Breast epithelium (tissue), 4 donors: Measurements from ENCODE around the gene PLAU. TPM values are rescaled to one million over a fixed set of nuclear protein-coding genes. Genes with fewer than 3 reads are reported as not detected.
"Not testable (repeated sequence)": the region's sequence is repeated elsewhere in the genome, so short reads cannot be mapped to it uniquely, and the experiment has no call there.

Experiments used
- DNase-seq, 2 donors: peaks; one replicate each; pipeline ENCODE4 v3.0.0-alpha.2; 2019; ENCODE audit warnings: low spot score in 2 of 2
- H3K27ac ChIP-seq, 2 donors: fragments of 200-600 bp; sonication (generic) in 1 of 2; one replicate each; pipeline ENCODE4 v1.5.1; 2016 to 2019; ENCODE audit warnings: mild to moderate bottlenecking in 1 of 2
- H3K27me3 ChIP-seq, 2 donors: fragments of 200-600 bp; sonication (generic) in 1 of 2; one replicate each; pipeline versions ENCODE4 v1.5.1 to v1.6.0; 2017 to 2019; ENCODE audit warnings: control low read depth in 1 of 2, mild to moderate bottlenecking in 1 of 2
- H3K36me3 ChIP-seq: fragments of 200-600 bp; one replicate; pipeline ENCODE4 v1.5.1; 2019
- H3K4me1 ChIP-seq, 2 donors: fragments of 200-600 bp; sonication (generic); one replicate each; pipeline ENCODE4 v1.5.1; 2016 to 2019; ENCODE audit warnings: control low read depth in 1 of 2
- H3K4me3 ChIP-seq, 3 donors: fragments of 200-600 bp; sonication (generic); 1 replicate in 2 of 3; 2 replicates in 1 of 3; pipeline ENCODE4 v1.5.1; 2016 to 2019; ENCODE audit warnings: mild to moderate bottlenecking in 3 of 3, moderate library complexity in 2 of 3
- H3K9me3 ChIP-seq, 2 donors: fragments of 200-600 bp; sonication (generic) in 1 of 2; one replicate each; pipeline ENCODE4 v1.5.1; 2016 to 2019; ENCODE audit warnings: control low read depth in 1 of 2
- POLR2A ChIP-seq: fragments of 450-650 bp; IDR thresholded peaks from one replicate; pipeline ENCODE4 v1.6.1; 2016; ENCODE audit warnings: antibody characterized with exemption, mild to moderate bottlenecking, moderate library complexity
- POLR2AphosphoS5 ChIP-seq, 3 donors: sonication (generic); formaldehyde crosslinking; IDR thresholded peaks; one replicate each; pipeline ENCODE4 v1.6.1; 2017; ENCODE audit warnings: antibody characterized with exemption in 3 of 3
- intact Hi-C: fragments of 100-400 bp; cut with DNase I; formaldehyde crosslinking; loops from one replicate; pipeline ENCODE4 v1.15.1; 2023; ENCODE audit warnings: low total_unique reads
- total RNA-seq, 3 donors: library from RNA; depleted of rRNA; stranded (reverse); fragments of >200 nt; gene quantifications; one replicate each; pipeline ENCODE4 v1.1.0, GENCODE V29; 2016
- TF ChIP-seq, protein P1 (sequence below), 3 donors: fragments of 450-650 bp; IDR thresholded peaks; one replicate each; pipeline ENCODE4 v1.5.1; 2016 to 2017; ENCODE audit warnings: antibody characterized with exemption in 3 of 3, mild to moderate bottlenecking in 3 of 3, moderate library complexity in 3 of 3

PLAU gene
- total RNA-seq, 3 donors from 2014 or later, result 4.2 to 11.0 (median 5.2) TPM

DNA sequence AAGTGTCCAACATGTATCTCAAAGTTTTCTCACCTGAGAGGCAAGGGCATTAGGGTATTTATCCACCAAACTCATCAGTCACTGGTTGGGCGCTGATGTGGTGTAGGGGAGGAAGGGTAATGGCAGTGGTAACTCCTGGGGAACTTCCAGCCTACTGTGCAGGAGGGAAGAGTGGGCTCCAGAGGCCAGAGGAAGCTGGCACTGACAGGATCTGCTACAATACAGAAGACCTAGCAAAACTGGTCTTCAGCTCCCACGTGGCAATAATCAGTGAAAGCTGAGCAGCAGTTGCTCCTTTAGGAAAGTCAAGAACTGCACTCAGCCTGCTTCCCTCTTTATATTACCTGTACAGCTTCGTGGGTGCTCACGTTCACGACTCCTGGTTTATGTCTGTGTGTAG, 19.4 kb upstream of the PLAU start:
- no peak for DNase-seq
- H3K4me3 ChIP-seq, result no peak overlapping the region
- H3K36me3 ChIP-seq, result no peaks in the 10 kb centered on the region
- no peaks in the 10 kb centered on the region for H3K9me3 ChIP-seq
- TF ChIP-seq POLR2A, result no peak
- TF ChIP-seq, protein P1, sequence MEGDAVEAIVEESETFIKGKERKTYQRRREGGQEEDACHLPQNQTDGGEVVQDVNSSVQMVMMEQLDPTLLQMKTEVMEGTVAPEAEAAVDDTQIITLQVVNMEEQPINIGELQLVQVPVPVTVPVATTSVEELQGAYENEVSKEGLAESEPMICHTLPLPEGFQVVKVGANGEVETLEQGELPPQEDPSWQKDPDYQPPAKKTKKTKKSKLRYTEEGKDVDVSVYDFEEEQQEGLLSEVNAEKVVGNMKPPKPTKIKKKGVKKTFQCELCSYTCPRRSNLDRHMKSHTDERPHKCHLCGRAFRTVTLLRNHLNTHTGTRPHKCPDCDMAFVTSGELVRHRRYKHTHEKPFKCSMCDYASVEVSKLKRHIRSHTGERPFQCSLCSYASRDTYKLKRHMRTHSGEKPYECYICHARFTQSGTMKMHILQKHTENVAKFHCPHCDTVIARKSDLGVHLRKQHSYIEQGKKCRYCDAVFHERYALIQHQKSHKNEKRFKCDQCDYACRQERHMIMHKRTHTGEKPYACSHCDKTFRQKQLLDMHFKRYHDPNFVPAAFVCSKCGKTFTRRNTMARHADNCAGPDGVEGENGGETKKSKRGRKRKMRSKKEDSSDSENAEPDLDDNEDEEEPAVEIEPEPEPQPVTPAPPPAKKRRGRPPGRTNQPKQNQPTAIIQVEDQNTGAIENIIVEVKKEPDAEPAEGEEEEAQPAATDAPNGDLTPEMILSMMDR (IDR thresholded peaks at IDR 0.05), result no peak
- H3K27ac ChIP-seq, result no peak overlapping the region
- no peaks in the 10 kb centered on the region for H3K27me3 ChIP-seq
- peaks cover 17 to 25% of the 10 kb centered on the region in 2 donors for H3K4me1 ChIP-seq
- intact Hi-C loops, result no loop called here

DNA sequence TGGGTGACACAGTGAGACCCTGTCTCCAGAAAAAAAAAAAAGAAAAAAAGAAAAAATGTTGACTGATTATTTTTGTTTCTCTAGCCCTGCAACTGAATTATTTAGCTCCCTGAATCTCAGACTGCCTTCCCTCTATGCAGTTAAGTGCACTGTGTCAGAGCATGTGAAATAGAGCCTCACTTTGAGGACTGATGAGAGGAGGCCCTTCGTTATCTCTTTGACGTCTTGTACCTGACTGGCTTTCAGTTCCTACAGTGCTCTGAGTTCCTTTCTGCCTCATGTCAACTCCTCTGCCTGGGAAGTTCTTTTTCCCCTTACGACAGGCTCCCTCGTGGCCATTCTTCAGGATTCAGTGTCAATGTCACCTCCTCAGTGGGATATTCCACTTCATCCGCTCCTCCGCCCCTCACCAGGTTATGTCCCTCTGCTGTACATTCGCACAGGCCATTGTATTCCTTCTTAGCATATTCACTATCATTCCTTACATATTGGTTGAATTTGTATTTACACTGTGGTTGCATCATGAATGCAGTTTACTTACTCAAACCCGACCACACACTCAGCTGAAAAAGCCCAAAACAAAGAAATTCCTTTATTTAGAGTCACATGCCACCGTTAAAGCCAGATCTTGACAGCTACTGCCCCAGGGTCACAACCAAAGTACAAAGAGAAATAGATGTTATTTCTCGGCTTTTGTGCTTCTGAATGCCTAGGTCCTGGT, 18.5 kb upstream of the PLAU start:
- Histone ChIP-seq H3K4me1 (peaks cover 12 to 17% of the 10 kb centered on the region in 2 donors), H3K27me3 (no peaks in the 10 kb centered on the region), H3K9me3 (no peaks in the 10 kb centered on the region), H3K36me3 (no peaks in the 10 kb centered on the region), H3K27ac (no peak overlapping the region), H3K4me3 (no peak overlapping the region)
- intact Hi-C loops, result no loop called here
- TF ChIP-seq POLR2AphosphoS5 (IDR thresholded peaks at IDR 0.05), result no peak
- TF ChIP-seq, protein P1 (IDR thresholded peaks at IDR 0.05), result no peak
- no peak for TF ChIP-seq POLR2A
- no peak for DNase-seq

DNA sequence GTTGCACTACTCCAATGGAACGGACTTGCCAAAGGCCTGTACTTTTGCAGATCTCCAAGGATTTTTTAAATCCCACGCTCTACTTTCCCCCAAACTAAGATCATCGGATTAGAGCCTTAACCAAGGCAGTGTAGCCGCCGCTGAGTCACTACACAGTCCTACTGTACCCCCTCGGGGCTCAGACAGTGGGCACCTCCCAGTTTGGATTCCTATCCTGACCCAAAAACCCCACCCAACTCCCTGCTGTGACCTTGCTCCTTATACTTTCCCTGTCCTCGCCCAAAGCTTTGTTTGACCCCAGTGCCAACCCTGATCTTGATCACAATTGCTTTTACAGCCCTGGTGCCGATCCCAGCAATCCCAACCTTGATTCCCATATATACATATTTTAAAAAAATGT, 17.5 kb upstream of the PLAU start:
- intact Hi-C loops, result no loop called here

DNA sequence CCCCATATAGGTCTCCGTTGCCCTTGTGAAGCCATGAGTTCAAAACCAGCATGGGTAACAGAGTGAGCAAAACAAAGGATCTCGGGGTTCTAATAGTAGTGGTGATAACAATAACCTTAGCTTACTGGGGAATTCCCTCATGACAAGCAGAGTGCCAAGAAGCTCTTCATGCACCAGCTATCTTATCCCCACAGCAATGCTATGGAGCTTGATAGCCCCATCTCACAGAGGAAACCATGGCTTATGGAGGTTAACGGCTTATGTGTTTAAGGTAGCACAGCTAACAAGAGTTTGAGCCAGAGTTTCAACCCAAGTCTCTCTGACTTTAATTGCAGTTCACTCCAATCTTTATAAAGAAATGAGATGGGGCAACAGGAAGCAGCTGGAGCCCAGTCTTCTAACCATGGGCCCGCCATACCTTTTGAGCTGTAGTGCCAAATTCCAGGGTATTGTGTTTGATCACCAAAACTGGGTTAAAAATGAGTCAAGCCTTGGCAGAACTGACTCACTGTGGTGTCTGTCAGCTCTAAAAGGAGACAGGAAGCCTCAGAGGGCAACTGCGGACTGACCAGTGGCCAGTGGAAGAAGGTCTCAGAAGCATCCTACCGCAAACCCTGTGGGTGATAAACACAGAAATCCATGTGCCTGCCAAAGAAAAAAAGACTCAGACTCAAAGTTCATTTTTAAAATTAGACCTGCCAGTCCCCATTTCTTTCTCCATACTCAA, 16.5 kb upstream of the PLAU start:
- Histone ChIP-seq H3K27me3 (no peaks in the 10 kb centered on the region), H3K4me3 (no peak overlapping the region), H3K9me3 (no peaks in the 10 kb centered on the region), H3K27ac (no peak overlapping the region), H3K36me3 (no peaks in the 10 kb centered on the region), H3K4me1 (no peaks in the 10 kb centered on the region)
- intact Hi-C loops, result no loop called here
- no peak for DNase-seq
- TF ChIP-seq, protein P1 (IDR thresholded peaks at IDR 0.05), result no peak
- TF ChIP-seq POLR2A, result no peak
- no peak for TF ChIP-seq POLR2AphosphoS5 (IDR thresholded peaks at IDR 0.05)

More for the DNA sequence above, 17.5 kb upstream of the PLAU start:
- TF ChIP-seq POLR2AphosphoS5 (IDR thresholded peaks at IDR 0.05) (no peak), POLR2A (no peak)
- TF ChIP-seq, protein P1 (IDR thresholded peaks at IDR 0.05), result no peak
- Histone ChIP-seq H3K36me3 (no peaks in the 10 kb centered on the region), H3K9me3 (no peaks in the 10 kb centered on the region), H3K27me3 (no peaks in the 10 kb centered on the region), H3K4me3 (no peak overlapping the region), H3K27ac (no peak overlapping the region), H3K4me1 (peaks cover 7% of the 10 kb centered on the region in 2 donors)
- DNase-seq, result no peak

DNA sequence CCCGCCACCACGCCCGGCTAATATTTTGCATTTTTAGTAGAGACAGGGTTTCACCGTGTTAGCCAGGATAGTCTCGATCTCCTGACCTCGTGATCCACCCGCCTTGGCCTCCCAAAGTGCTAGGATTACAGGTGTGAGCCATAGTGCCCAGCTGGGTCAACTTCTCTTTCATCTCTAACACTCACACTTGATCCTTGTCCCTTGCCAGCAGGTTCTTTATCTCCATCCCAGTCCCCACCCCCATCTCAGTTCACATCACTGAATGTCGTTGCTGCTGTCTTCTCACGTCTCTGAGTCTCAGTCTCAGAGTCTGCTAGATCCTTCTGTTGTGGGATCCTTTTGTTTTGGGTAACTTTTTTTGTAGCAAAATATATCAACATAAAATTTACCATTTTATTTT, 15.6 kb upstream of the PLAU start:
- H3K4me1 ChIP-seq, H3K27me3 ChIP-seq, DNase-seq, H3K9me3 ChIP-seq, H3K36me3 ChIP-seq, H3K27ac ChIP-seq, intact Hi-C loops, H3K4me3 ChIP-seq: not testable (repeated sequence)
